Effector CD4-positive, alpha-beta T cell (primary cell): ENCODE measurements around the gene USP24.
"Not testable (repeated sequence)": the region's sequence is repeated elsewhere in the genome, so short reads cannot be mapped to it uniquely, and the experiment has no call there.

Experiments used
- DNase-seq: peaks from one replicate; pipeline ENCODE4 v3.0.0-alpha.2; 2020

Gene USP24

DNA sequence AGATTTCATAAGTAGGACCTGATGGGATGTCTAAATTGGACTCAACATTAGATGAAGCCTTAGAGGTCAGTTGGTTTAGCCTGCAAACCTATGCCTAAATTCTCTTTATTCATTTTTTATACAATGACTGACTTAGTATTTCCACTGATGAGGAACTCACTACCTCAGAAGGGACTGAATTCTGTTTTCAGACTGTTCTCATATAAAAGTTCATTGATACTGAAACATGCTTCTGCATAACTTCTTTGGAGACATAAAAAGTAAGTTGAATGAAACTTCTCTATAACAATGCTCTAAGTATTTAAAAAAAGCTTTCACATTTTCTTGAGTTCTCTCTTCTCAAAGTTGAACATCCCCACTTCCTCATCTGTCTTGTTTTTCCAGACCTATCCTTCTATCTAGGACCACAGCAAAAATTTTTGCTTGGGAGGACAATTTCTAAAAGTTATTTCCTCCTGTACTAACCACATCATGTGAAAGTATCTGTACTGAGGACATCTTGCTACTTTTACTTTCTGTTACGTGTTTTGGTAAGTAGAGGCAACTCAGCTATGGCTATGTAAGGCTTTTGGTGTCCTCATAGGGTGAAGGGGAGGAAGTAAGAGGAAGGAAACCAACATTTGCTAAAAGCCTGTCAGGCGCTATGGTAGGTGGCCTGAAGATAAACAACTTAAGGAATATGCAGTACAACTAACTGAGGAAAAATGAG is 64.1 kb downstream of the USP24 start:
- DNase-seq = no peak

DNA sequence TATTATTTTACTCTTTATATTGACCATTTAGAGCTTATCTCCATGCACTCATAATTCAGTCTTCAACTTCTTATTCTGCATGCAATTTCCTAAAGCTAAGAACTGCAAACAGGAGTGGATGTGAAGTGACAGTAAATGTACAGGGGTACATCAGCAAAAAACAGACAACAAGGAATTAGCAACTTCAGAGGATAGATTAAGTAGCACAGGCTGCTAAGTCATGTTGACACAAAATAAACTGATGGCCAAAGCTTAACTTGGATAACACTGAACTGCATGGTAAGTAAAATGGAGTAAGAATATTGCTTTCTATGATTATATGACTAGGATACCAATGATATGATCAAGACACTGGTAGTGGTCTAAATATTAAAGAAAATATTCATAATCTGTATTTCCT is 66.5 kb downstream of the USP24 start:
- no peak for DNase-seq

DNA sequence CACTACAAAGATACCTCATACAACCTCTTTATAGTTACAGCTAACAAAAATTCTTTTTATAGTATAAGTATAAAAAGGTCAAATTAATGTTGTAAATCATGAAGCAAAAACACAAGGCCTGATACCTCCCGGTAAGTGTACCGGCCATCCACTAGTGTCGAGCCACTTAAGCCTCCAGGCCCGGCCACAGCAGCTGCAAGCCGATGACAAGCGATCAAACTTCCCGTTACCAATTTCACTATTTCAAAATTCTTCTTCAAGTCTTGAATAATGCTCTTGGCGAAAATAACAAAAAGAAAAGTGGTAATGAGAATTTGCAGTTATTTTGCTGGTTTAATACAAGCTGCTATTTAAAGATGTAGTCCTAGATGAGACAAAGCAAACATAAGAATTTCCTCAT is 67.6 kb downstream of the USP24 start:
- no peak for DNase-seq

DNA sequence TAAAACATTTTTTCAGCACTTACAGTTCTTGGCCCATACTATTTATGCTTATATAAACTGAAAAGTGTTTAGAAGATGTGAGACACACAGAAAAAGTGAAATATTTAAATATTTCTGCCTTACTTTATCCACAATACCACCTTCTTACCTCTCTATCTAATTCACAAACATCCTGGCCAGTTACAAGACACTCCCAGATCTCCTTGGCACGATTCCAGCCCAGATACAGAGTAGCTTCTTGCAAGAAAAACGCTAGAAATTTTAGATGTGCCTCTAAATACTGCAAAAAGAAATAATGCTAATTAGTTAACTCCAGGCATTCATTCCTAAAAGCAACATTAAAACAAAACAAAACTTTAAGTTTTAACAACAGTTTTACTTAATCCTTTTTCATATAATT is 68.4 kb downstream of the USP24 start:
- no peak for DNase-seq

DNA sequence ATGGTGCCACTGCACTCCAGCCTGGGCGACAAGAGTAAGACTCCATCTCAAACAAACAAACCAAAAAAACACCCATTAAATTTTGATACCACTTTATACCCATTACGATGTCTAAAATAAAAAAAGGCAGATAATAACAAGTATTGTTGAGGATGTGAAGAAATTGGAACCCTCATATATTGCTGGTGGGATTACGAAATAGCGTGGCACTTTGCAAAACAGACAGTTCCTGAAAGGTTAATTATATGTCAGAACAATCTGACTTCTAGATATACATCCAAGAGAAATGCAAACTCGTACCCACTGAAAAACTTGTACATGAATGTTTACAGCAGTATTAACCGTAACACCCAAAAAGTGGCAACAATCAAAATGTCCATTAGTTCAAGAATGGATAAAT is 70.3 kb downstream of the USP24 start:
- no peak for DNase-seq

DNA sequence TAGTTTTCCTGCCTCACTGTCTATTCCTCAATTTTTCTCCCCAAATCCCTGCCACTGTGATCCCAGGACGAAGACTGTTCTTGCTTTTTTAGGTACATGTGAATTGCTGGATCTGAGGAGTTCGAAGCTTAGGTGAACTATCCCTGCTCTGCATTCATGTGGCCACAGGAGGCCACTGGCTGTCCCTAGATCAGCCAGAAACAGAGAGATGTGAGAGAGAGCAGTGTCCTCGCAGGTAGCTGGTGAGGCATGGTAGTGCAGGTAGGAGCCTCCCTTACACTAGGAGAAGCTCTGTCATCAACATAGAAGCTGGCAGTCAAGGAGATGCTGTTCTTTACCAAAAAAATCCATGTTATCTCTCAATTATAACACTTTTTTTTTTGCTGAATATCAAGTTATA is 71.5 kb downstream of the USP24 start:
- DNase-seq = no peak

DNA sequence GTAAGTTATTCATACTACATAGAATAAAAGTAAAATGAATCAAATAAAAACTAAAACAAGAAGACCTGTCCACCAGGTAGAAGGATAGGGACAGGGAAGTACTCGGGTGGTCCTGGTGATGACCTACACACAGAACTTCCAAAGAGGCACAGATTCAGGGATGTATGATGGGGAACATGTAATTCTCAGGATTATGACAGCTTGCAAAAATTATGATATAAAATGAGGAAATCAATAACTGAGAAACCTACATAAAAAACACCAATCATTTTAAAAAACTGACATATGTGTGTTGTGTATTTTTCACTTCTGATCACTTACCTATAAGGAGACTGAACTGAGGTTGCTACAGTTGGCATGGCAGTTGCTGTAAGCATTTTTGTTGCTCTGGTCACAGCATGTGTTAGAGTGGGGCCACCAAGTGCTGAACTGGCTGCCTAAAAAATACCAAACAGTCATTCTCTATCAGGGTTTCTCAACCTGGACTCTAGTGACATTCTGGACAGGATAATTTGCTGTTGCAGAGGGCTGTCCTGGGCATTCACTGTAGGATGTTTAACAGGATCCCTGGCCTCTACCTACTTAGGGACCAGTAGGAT is 73.8 kb downstream of the USP24 start:
- DNase-seq = no peak

DNA sequence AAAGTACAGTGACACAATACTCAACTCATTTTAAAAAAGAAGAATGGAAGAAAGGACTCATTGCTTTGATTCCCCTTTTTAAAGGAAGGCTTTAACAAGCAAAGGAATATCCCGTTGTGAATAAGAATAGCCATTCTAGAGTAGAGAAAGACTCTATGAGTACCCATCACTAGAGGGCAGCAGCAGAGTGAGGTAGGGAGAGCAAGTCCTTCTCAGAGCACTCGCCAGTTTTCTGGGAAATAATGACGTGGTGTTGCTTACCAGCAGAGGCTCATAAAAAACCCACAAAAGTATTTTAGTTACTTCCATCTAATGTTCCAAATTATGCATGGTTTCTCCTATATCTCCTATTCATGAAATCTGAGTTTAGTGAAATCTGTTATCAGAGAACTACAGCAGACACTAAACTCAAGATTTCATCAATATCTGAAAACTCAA is 74.6 kb downstream of the USP24 start:
- DNase-seq = peak; percentile 67

DNA sequence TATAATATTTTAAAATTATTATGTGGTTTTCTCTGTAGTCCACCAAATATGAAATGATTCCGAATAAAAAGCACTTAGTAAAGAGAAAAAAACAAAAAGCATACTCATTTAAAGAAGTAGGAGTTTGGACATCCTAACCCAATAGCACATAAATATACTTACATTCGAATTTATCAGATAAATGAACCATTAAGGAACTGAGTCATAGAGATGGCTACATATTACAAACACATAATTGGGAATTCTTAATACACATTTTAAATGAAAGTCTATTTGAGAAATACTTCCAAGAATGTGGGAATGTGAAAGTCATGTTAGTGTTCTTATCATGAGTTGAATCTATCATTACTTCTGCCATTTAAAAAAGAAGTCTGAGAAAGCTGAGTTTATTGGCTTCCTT is 75.0 kb downstream of the USP24 start:
- DNase-seq = no peak

DNA sequence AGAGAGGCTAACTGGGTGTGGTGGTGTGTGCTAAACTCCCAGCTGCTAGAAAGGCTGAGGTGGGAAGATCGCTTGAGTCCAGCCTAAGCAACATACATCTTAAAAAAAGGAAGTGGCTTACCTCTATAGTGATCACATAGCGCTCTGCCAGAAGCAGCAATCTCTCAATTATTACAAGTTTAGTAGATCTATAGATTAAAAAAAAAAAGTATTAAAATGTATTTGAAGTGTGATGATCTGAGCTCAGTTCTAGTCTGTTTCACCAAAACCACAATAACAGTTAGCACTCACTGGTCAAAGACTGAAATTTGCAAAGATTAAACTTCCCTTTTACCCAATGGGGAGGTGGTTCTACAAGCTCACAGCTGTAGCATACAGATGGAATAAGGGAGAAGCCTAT is 76.3 kb downstream of the USP24 start:
- no peak for DNase-seq

DNA sequence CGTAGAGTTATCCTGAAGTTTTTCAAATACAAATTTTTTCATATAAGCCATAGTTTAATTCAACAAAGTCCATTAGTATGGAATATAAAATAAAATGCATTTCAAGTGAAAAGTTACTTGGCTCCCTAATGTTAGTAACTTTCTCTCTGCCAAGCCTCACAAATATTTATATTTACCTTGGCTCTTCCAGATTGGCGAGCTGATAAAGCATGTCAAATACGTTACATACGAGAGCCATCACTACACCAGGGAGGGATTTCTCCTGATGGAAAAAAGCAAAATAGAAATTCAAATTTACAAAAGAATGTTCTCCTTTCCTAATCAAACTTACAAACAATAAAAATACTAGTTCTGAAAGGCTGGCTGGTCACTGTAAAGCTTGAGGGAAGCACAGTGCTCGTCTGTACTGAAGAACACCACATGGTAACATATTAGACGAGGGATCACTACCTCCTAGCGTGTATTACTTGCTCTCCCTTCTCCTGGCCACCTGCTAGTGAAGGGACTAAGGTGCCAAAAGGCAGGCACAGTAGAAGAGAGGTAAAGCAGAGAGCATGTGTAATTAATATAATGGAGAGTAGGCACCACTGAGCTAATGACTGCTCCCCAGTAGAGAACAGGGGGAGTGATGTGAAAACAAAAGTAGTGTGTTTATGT is 80.9 kb downstream of the USP24 start:
- no peak for DNase-seq

DNA sequence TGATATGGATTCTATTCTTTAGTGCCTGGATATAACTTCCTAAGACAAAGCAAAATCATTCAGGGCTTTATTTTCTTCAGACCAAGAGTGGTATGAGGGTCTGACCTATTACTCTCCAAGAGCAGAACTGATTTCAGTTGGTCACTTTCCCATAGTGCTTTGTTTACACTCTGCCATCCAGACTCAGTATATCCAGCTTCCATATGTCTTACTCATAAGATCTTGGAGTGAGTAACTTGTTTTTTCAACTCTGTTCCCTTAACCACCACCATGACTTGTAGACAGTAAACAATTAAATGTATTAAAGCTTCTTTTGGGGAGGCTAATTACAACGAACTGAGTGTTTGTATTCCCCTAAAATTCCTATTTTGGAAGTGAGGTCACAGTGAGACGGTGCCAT is 83.4 kb downstream of the USP24 start:
- no peak for DNase-seq

DNA sequence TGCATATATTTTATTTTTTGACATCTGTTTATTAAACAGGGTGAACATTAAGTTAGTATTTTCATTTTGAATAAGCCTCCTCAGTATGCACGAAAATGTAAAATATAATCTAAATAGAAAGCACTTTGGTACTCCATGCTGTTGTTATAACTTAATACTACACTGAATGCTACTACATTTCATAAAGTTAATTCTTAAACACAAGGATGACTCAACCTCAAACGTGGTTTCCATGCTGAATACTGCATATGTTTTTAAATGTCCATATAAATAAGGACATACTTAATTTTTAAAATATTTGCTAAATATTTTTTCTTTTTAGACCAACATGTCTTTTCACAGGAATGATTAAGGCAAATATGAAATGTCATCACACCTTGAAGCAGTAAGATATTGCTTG is 83.9 kb downstream of the USP24 start:
- DNase-seq = no peak

DNA sequence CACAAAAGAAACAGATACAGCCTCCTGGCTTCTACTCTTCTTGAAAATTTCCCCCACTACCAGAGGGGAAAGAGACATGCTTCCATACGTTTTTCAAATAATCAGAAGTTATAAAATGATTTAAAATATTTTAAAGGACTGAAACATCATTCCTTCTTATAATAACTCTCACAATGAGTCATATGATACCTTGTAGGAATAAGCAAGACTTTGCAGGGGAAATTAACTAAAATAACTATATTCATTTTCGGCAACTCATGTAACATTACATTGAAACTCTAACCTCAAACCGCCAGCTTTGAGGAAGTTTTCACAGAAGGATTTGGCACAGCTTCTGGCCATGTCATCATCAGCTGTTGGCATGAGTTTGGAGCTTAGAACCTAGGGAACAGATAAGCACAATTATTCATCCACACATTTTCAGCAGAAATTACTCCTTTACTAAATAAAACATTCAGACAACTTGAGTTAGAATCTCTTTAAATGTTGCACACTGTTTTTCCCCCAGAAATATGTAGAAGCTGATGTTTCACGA is 85.9 kb downstream of the USP24 start:
- no peak for DNase-seq

DNA sequence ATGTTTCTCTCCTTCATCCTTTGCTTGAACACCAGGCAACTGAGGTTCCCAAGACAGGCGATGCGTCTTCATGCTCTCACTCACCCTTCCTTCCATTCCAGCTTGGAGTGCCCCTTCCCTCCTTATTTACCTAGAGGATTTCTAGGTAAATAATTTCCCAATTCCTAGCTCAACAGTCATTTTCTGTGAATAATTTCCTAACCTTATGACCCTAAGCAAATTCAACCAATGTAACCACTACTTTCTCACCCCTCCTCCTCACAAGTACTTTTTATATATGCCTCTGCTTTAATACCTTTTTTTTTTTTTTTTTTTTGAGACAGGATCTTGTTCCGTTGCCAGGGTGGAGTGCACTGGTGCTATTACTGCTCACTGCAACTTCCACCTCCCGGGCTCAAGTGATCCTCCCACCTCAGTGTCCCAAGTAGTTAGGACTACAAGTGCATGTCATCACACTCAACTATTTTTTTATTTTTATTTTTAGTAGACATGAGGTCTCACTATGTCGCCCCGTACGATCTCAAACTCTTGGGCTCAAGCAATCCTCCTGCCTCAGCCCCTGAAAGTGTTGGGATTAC is 86.7 kb downstream of the USP24 start:
- no peak for DNase-seq

DNA sequence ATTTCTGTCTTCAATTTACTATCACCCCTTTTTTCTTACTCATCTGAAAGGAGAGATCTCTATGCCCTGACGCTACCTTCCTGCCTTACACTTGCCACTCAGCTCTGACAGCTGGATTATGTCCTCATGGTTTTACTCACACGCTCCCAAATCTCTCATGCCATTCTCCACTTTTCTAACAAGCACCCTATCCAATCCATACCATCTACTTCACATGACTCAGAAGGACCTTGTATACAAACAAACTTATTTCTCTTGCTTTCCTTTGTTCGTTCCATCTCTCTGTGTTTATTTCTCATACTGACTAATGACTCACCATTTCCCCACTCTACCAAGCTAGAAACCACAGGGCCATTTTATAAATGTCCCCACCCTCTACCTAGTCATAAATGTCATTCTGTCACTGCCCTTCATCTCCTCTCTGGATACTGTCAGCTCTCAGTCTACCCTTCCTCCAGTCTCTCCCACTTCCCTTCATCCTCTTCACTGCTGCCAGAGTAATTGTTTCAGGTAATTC is 87.3 kb downstream of the USP24 start:
- no peak for DNase-seq

DNA sequence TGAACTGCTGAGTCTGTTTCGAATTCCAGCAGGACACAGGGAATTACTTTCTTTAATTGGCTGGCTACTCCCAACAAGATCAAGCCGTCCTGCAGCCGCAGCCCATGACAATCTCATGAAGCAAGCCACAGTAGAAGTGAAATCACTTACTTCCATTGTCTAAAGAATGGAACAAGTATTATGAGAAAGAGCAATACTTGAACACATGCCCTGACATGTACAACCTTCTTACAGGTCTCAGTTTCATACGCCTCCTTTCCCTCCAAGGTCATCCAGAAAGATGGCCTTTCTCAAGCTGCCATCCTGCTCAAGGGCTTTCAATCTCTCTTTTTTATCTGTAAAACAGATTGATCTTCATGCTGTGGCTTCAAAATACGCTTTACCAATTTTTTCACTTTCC is 90.7 kb downstream of the USP24 start:
- no peak for DNase-seq

DNA sequence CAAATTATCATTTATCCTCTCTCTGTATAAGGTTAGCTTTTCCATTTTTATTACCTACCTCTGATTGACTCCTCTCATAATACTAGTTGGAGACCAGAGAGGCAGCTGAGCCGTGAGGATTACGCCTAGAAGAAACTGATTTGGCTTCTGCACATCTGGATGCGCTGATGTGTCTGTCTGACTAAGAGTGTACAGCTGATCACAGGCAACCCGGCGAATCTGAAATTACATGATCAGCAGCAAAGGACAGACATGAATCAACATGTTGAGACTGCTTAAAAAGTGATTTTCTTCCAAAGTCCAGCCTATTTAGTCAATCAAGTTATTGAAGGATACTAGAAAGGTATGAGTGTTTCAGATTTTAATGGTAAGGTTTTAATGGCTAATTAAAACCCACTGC is 94.6 kb downstream of the USP24 start:
- no peak for DNase-seq

DNA sequence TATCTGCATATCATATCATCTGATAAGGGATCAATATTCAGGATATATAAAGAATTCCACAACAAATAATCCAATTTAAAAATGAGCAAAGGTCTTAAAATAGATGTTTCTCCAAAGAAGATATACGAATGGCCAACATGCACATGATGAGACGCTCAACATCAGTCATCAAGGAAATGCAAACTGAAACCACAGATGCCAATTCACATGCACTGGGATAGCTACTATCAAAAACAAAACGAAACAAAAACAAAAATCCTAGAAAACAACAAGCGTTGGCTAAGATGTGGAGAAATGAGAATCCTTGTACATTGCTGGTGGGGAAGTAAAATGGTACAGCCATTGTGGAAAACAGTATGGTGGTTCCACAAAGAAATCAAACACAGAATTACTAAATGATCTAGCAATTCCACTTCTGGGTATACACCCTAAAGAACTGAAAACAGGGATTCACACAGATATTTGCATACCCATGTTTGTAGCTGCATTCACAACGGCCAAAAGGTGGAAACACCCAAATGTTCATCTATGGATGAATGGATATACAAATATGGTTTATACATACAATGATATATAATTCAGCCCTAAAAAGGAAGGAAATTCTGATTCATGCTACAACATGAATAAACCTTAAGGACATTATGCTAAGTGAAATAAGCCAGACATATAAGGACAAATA is 96.4 kb downstream of the USP24 start:
- DNase-seq = no peak

DNA sequence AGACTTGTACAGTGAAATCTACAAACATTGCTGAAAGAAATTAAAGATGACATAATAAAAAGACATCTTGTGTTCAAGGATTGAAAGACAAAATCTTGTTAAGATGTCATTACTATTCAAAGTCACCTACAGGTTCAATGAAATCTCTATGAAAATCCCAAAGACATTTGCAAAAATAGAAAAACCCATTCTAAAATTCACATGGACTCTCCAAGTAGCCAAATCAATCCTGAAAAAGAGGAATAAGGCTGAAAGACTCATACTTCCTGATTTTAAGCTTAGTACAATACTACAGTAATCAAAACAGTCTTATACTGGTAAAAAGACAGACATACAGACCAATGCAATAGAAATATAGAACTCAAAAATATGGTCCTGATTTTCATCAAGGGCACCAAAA is 97.2 kb downstream of the USP24 start:
- no peak for DNase-seq

DNA sequence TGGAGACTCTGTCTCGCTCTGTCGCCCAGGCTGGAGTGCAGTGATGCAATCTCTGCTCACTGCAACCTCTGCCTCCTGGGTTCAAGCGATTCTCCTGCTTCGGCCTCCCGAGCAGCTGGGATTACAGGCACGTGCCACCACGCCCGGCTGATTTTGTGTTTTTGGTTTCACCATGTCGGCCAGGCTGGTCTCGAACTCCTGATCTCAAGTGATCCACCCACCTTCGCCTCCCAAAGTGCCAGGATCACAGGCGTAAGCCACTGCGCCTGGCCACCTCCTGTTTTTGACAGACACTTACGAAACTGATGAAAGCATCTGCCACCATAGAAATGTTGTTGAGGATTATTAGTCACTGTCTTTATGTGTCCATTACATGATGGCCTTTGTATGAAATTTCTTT is 106.2 kb downstream of the USP24 start:
- not testable (repeated sequence) for DNase-seq

DNA sequence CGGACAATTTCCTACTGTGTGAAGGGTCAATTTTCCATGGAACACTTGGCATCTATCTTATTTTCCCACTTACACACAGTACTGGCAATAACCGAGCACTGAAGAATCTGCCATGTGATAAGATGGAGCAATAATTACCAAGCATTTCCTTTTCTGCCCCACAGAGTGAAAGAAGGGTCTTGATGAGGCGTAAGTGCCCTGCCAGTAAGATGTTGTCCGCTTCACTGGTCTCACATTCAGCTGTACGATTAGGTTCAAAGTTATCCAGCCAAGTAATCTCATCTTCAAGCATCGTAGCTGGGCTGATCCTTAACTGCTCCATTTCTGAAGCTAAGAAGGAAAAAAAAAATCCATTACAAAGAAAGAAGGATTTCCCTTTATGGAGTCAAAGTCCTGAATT is 108.1 kb downstream of the USP24 start:
- DNase-seq = no peak

DNA sequence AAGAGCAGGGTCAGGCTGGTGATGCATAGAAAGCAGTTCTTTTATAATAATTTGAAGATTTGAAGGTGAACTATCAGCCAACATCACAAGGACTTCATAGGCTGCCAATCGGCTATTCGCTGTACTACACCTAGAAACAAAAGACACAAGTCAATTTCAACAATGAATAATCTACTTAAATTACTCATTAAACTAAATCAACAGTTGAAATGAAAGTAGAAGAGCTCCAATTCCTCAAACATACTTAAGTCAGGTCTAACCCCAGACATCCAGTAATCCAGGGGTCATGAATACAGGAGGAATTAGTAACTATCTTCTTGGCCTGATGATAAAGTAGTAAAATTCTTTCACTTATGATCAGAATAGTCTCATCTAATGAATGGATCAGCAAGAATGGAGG is 111.3 kb downstream of the USP24 start:
- DNase-seq = no peak
